Neural progenitor cell (in vitro differentiated cells): ENCODE data around the gene EYA3. TPM values are rescaled to one million over a fixed set of nuclear protein-coding genes. Genes with fewer than 3 reads are reported as not detected.

Experiments used
- DNase-seq: peaks from one replicate; pipeline ENCODE4 v3.0.0-alpha.2; 2016; ENCODE audit warnings: low spot score
- H2AFZ ChIP-seq: fragments of 200-600 bp; sonication (generic); replicated peaks from 2 replicates; pipeline ENCODE4 v1.6.1; 2016; ENCODE audit warnings: antibody characterized with exemption
- H3F3A ChIP-seq: fragments of 200-600 bp; sonication (generic); 2 replicates; pipeline ENCODE4 v1.6.1; 2016; ENCODE audit warnings: antibody characterized with exemption, low read depth
- H3K27ac ChIP-seq: fragments of 200-600 bp; sonication (generic); 2 replicates; pipeline ENCODE4 v1.5.1; 2016; ENCODE audit warnings: mild to moderate bottlenecking
- H3K27me3 ChIP-seq: fragments of 200-600 bp; sonication (generic); 2 replicates; pipeline ENCODE4 v1.6.1; 2016; ENCODE audit warnings: mild to moderate bottlenecking, moderate library complexity
- H3K36me3 ChIP-seq: fragments of 200-600 bp; sonication (generic); 2 replicates; pipeline ENCODE4 v1.5.1; 2016
- H3K4me1 ChIP-seq: fragments of 200-600 bp; sonication (generic); 2 replicates; pipeline ENCODE4 v1.6.1; 2016; ENCODE audit warnings: mixed run types
- H3K4me2 ChIP-seq: fragments of 200-600 bp; sonication (generic); 2 replicates; pipeline ENCODE4 v1.6.1; 2016
- H3K4me3 ChIP-seq: fragments of 200-600 bp; sonication (generic); 2 replicates; pipeline ENCODE4 v1.5.1; 2016
- H3K79me2 ChIP-seq: fragments of 200-600 bp; sonication (generic); 2 replicates; pipeline ENCODE4 v1.6.1; 2016; ENCODE audit warnings: low read depth
- H3K9ac ChIP-seq: fragments of 200-600 bp; sonication (generic); 2 replicates; pipeline ENCODE4 v1.6.1; 2016
- H3K9me3 ChIP-seq: fragments of 200-600 bp; sonication (generic); 2 replicates; pipeline ENCODE4 v1.5.1; 2016; ENCODE audit warnings: low read depth
- H4K20me1 ChIP-seq: fragments of 200-600 bp; sonication (generic); 2 replicates; pipeline ENCODE4 v1.6.1; 2016; ENCODE audit warnings: low read depth
- H3K27ac Mint-ChIP-seq: 3 replicates; pipeline ENCODE4 v1.8.0; 2021; ENCODE audit warnings: mixed read lengths
- H3K27me3 Mint-ChIP-seq: 2 replicates; pipeline ENCODE4 v1.8.0; 2022; ENCODE audit warnings: low read depth, mild to moderate bottlenecking, inconsistent platforms, moderate library complexity, mixed read lengths; ENCODE audit not compliant: insufficient read depth
- H3K36me3 Mint-ChIP-seq: 3 replicates; pipeline ENCODE4 v1.8.0; 2021; ENCODE audit warnings: mixed read lengths
- H3K4me1 Mint-ChIP-seq: 3 replicates; pipeline ENCODE4 v1.8.0; 2021; ENCODE audit warnings: mixed read lengths
- H3K4me3 Mint-ChIP-seq: 3 replicates; pipeline ENCODE4 v1.8.0; 2021; ENCODE audit warnings: mild to moderate bottlenecking, moderate library complexity, mixed read lengths
- H3K9me3 Mint-ChIP-seq: 3 replicates; pipeline ENCODE4 v1.8.0; 2020; ENCODE audit warnings: mixed read lengths
- CTCF ChIP-seq: fragments of 200-600 bp; sonication (generic); IDR thresholded peaks from 2 replicates; pipeline ENCODE4 v1.5.1; 2017; ENCODE audit warnings: antibody characterized with exemption, mild to moderate bottlenecking
- EZH2 ChIP-seq: fragments of 200-600 bp; sonication (generic); IDR thresholded peaks from 2 replicates; pipeline ENCODE4 v1.6.1; 2017; ENCODE audit warnings: antibody characterized with exemption, mild to moderate bottlenecking, moderate library complexity
- EZH2phosphoT487 ChIP-seq: fragments of 200-600 bp; sonication (generic); IDR thresholded peaks from 2 replicates; pipeline ENCODE4 v1.6.1; 2017; ENCODE audit warnings: antibody characterized with exemption
- total RNA-seq: library from RNA; depleted of rRNA; stranded (reverse); fragments of >200 nt; gene quantifications from 2 replicates; pipeline ENCODE4 v1.2.3, GENCODE V29; 2015; ENCODE audit warnings: low replicate concordance

The EYA3 gene
- total RNA-seq, 1 donor from 2014 or later, result 32.9 TPM

DNA sequence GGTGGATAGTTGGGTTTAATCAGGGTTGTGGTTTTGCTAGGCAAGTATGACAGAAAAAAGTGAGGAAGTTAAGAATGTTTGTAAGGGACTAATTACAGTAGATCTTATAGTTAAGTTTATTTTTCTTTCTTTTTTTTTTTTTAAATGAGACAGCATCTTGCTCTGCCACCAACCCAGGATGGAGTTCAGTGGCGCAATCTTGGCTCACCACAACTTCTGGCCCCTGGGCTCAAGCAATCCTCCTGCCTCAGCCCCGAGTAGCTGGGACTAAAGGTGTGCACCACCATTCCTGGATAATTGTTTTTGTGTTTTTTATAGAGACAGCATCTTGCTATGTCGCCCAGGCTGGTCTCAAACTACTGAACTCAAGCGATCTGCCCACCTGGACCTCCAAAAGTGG is 41.7 kb downstream of the EYA3 start:
- Mint-ChIP-seq H3K4me1 (no peaks in the 10 kb centered on the region), H3K4me3 (no peak overlapping the region), H3K9me3 (no peaks in the 10 kb centered on the region), H3K27ac (no peak overlapping the region), H3K27me3 (no peaks in the 10 kb centered on the region), H3K36me3 (peaks cover 14% of the 10 kb centered on the region)
- Histone ChIP-seq H3K4me1 (no peaks in the 10 kb centered on the region), H3K9me3 (no peaks in the 10 kb centered on the region), H3F3A (no peaks in the 10 kb centered on the region), H3K27me3 (no peaks in the 10 kb centered on the region), H3K4me3 (no peak overlapping the region), H3K27ac (no peak overlapping the region), H3K4me2 (no peak overlapping the region), H4K20me1 (no peaks in the 10 kb centered on the region), H3K36me3 (peaks cover 10% of the 10 kb centered on the region), H3K9ac (no peak overlapping the region), H3K79me2 (no peaks in the 10 kb centered on the region), H2AFZ (no peak overlapping the region)
- TF ChIP-seq CTCF (no peak), EZH2 (no peak), EZH2phosphoT487 (no peak)
- DNase-seq, result no peak

DNA sequence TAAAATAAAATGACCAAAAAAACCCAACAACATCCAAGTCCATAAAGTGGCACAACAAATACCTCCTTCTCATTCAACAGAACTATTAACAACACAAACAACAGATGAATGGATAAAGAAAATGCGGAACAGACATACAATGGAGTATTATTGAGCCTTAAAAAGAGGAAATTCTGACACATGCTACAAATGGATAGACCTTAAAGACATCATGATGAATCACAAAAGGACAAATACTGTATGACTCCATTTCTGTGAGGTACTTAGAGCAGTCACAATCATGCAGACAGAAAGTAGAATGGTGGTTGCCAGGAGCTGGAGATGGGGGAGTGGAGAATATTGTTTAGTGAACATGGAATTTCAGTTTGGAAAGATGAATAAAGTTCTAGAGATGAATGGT is 42.6 kb downstream of the EYA3 start:
- Histone ChIP-seq H3K4me1 (no peaks in the 10 kb centered on the region), H3F3A (no peaks in the 10 kb centered on the region), H3K9me3 (no peaks in the 10 kb centered on the region), H3K9ac (no peak overlapping the region), H3K27me3 (no peaks in the 10 kb centered on the region), H3K79me2 (no peaks in the 10 kb centered on the region), H3K4me2 (no peak overlapping the region), H3K27ac (no peak overlapping the region), H4K20me1 (no peaks in the 10 kb centered on the region), H3K4me3 (no peak overlapping the region), H3K36me3 (peaks cover 10% of the 10 kb centered on the region), H2AFZ (no peak overlapping the region)
- TF ChIP-seq EZH2phosphoT487, result no peak
- no peak for TF ChIP-seq CTCF
- TF ChIP-seq EZH2, result no peak
- Mint-ChIP-seq H3K36me3 (peaks cover 15% of the 10 kb centered on the region), H3K9me3 (no peaks in the 10 kb centered on the region), H3K27me3 (no peaks in the 10 kb centered on the region), H3K4me1 (no peaks in the 10 kb centered on the region), H3K27ac (peak overlapping the region; percentile 5), H3K4me3 (no peak overlapping the region)
- DNase-seq, result no peak

DNA sequence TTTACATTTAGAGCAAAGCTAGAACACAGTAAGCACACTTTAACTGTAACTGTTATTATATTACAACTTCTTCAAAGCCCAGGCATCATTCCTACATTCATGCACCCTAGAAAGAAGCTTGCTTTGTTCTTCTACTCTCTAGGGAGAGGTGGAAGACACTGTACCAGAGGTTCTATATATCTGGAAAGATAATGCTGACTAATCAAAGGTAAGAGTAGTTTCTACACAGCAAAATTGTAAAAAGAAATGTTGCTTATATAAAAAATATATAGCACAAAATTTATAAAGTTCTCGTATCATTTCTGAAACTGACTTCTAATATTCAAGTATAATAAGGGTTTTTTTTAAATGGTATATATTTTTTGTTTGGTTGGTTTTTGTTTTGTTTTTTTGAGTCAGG is 44.0 kb downstream of the EYA3 start:
- H3K4me1 ChIP-seq, result no peaks in the 10 kb centered on the region
- Mint-ChIP-seq H3K9me3 (no peaks in the 10 kb centered on the region), H3K4me1 (no peaks in the 10 kb centered on the region), H3K27ac (no peak overlapping the region), H3K27me3 (no peaks in the 10 kb centered on the region), H3K4me3 (no peak overlapping the region), H3K36me3 (peaks cover 19% of the 10 kb centered on the region)
- H4K20me1 ChIP-seq, result no peaks in the 10 kb centered on the region
- H3K4me3 ChIP-seq, result no peak overlapping the region
- no peaks in the 10 kb centered on the region for H3K9me3 ChIP-seq
- no peak overlapping the region for H3K27ac ChIP-seq
- H3F3A ChIP-seq, result no peaks in the 10 kb centered on the region
- no peaks in the 10 kb centered on the region for H3K79me2 ChIP-seq
- H2AFZ ChIP-seq, result no peak overlapping the region
- H3K9ac ChIP-seq, result no peak overlapping the region
- H3K4me2 ChIP-seq, result no peak overlapping the region
- TF ChIP-seq CTCF, result no peak
- TF ChIP-seq EZH2, result no peak
- TF ChIP-seq EZH2phosphoT487, result no peak
- H3K36me3 ChIP-seq, result peaks cover 10% of the 10 kb centered on the region
- no peak for DNase-seq
- no peaks in the 10 kb centered on the region for H3K27me3 ChIP-seq
